GM12892 (cell line): ENCODE measurements around the gene CRTC2.

Experiments used
- POLR2AphosphoS5 ChIP-seq: IDR thresholded peaks from 2 replicates; pipeline ENCODE4 v1.6.1; 2011; ENCODE audit warnings: low read depth, low read length, control low read depth
- TAF1 ChIP-seq: IDR thresholded peaks from 2 replicates; pipeline ENCODE4 v1.6.1; 2011; ENCODE audit warnings: low read depth, mild to moderate bottlenecking, control low read depth, low read length, borderline replicate concordance

DNA sequence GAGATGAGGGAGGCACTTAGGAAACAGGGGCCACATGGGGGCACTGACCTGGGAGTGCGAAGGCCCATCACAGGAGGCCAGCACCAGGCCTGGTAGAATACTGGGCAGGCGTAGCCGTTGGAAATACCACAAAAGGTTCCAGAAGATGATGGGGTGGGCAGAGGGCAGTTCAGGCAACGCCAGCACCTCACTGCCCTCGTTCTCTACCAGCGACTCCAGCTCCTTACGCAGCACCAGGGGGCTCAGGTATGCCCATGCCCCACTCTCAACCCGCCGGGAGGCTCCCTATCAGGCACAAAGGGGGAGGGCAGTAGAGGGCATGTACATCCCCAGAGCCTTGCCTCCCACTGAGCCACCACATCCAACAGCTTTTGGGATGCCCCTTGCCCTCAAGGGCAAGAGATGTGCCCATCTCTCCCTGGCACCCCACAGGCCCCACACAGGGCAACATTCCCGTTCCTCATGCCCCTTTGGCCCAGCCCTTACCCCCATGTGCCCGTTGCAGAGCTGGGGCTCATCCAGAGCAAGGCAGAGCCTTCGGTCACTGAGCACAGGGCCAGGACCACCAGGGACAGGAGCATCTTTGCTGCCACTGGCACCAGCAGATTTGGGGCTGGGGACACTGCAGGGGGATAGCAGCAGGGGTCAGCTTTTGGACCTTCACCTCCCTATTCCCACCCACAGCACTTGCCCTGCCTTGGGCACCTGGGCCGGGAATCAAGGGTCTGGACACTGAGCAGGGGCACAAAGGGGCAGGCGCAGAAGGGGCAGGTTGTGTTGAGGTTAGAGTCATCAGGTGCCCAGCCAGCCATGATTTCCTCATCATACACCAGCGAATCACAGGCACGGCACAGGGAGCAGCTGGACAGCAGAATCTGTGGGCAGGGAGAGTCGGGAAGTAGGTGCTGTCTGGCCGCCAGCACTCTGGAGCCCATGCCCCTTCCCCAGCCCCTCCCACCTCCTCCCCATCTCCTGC lies 26.0 kb downstream of the CRTC2 start:
- TF ChIP-seq POLR2AphosphoS5 (no peak), TAF1 (no peak)
